Keratinocyte (primary cell): ENCODE measurements around the gene SPOP.

Source experiments
- CTCF ChIP-seq, 3 experiments: IDR thresholded peaks in 1 of 3; conservative IDR thresholded peaks in 1 of 3; optimal IDR thresholded peaks in 1 of 3; 2 replicates in 2 of 3; 3 replicates in 1 of 3; pipeline versions ENCODE3 to v1.5.1; 2011; ENCODE audit warnings: low read length in 3 of 3, mild to moderate bottlenecking in 3 of 3, moderate library complexity in 2 of 3, control low read depth in 1 of 3, inconsistent platforms in 1 of 3; ENCODE audit not compliant: insufficient read depth in 2 of 3; ENCODE audit errors: extremely low read depth in 1 of 3
- EZH2 ChIP-seq: IDR thresholded peaks from one replicate; pipeline ENCODE4 v1.6.1; 2012; ENCODE audit warnings: inconsistent platforms, mild to moderate bottlenecking, low read length, moderate library complexity

DNA sequence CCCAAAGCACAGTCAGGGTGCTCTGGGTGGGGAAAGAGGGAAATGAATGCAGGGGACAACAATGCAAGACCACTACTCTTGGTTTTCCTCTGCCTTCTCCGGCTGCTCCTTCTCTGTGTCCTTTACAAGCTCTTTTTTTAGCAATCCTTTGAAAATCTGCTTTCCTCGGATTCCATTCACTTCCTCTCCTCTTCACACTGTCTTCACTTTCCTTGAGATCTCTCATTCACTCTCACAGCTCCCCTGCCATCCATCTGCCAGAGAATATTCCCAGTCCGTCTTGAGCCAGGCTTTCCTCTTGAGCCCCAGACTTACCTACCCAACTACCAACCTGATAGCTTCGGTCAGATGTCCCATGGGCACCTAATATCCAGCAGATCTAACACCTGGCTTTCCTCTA lies 11.0 kb upstream of the SPOP start:
- TF ChIP-seq CTCF (optimal IDR thresholded peaks at IDR 0.05 in 1 of 3, IDR thresholded peaks at IDR 0.05 in 1 of 3, conservative IDR thresholded peaks at IDR 0.05 in 1 of 3; ENCODE audit: extremely low read depth in 1 of 3, insufficient read depth in 2 of 3, low read length in 3 of 3) (no peak), EZH2 (no peak)
